T-helper 17 cell (primary cell): ENCODE measurements around the gene DCBLD1. TPM values are rescaled to one million over a fixed set of nuclear protein-coding genes. Genes with fewer than 3 reads are reported as not detected.

Experiments used
- ATAC-seq: fragments of 150-1000 bp; cut with Tn5 transposase; 2 replicates; pipeline ENCODE4 v1.10.0; 2021; ENCODE audit warnings: mild to moderate bottlenecking, moderate library complexity
- DNase-seq, 3 donors: peaks; one replicate each; pipeline versions ENCODE4 v3.0.0 to v3.0.0-alpha.2; 2020 to 2021
- H3K9me3 ChIP-seq: one replicate; pipeline ENCODE4 v1.7.0; 2013; ENCODE audit warnings: low read length, mild to moderate bottlenecking; ENCODE audit not compliant: control insufficient read depth, poor library complexity, severe bottlenecking
- H3K27ac Mint-ChIP-seq: one replicate; pipeline ENCODE4 v1.8.0; 2022; ENCODE audit warnings: mild to moderate bottlenecking, moderate library complexity, mixed read lengths
- H3K27me3 Mint-ChIP-seq: one replicate; pipeline ENCODE4 v1.8.0; 2022; ENCODE audit warnings: mixed read lengths
- H3K36me3 Mint-ChIP-seq: one replicate; pipeline ENCODE4 v1.8.0; 2022; ENCODE audit warnings: low read depth, mixed read lengths
- H3K4me1 Mint-ChIP-seq: one replicate; pipeline ENCODE4 v1.8.0; 2022; ENCODE audit warnings: mild to moderate bottlenecking, mixed read lengths
- H3K4me3 Mint-ChIP-seq: one replicate; pipeline ENCODE4 v1.8.0; 2022; ENCODE audit warnings: mild to moderate bottlenecking, moderate library complexity, mixed read lengths
- total RNA-seq, 4 donors: library from RNA in 2 of 4; stranded (reverse) in 2 of 4; gene quantifications; one replicate each; pipeline ENCODE4 v1.2.3 and lab custom pipeline; 2022 to 2026

The DCBLD1 gene
- total RNA-seq, 2 donors from 2014 or later, result 1.4 to 1.8 TPM

DNA sequence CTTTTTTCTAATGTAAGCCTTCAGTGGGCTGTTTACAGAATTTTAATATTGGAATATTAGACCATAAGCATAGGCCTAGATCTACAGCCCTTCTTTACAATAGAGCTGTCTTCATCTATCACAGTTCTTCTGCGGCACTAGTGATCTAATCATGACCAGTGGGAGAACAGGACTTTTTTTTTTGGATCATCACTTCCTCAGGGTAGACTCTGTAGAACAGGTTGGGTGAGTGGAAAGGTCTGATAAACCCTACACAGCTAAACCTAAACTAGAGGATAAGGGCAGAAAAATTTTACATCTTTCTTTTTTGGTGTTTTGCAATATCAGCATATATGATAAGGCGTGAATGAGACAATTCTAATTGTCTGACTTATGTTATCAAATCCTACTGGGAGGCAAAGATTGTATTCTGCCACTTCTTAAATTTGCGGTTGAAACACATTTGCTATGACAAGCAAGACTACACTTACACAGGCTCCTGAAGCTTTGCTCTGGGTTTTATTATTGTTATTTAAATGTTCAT lies 67.7 kb downstream of the DCBLD1 start:
- H3K27ac Mint-ChIP-seq, result peak overlapping the region; percentile 94
- no peaks in the 10 kb centered on the region for H3K27me3 Mint-ChIP-seq
- H3K4me3 Mint-ChIP-seq, result peak overlapping the region; percentile 28
- ATAC-seq, result no peak
- H3K36me3 Mint-ChIP-seq, result peaks cover 5% of the 10 kb centered on the region
- H3K4me1 Mint-ChIP-seq, result peaks cover 36% of the 10 kb centered on the region
- no peak for DNase-seq
- H3K9me3 ChIP-seq, result no peaks in the 10 kb centered on the region

DNA sequence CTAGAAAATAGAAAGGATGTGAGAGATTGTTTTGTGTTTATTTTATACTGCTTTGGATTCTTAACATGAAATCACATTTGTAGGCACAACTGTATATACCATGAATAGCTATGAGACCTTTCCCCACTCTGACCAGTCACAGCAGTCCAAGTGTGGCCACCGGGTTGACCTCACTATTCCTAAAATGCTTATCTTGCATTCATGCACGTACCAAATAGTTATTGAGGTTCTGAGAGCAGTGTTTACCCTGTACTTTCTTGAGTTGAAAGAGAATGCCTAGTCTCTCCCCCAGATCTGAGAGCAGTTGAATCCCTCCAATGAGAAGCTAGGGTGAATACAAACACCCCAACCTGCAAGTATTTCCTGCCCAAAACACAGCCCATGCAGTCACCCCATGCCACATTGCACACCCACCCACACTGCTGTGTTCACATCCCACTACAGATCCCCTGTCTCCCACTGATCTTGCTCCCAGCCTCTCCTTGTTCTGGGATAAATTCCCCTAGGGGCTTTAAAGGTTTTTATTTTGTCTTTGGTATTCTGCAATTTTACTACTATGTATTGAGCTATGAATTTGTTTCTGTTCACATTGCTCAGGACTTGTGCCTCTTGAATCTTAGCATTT lies 68.3 kb downstream of the DCBLD1 start:
- peaks cover 5% of the 10 kb centered on the region for H3K36me3 Mint-ChIP-seq
- H3K27me3 Mint-ChIP-seq, result no peaks in the 10 kb centered on the region
- H3K4me3 Mint-ChIP-seq, result no peak overlapping the region
- H3K27ac Mint-ChIP-seq, result peak overlapping the region; percentile 94
- H3K9me3 ChIP-seq, result no peaks in the 10 kb centered on the region
- peaks cover 36% of the 10 kb centered on the region for H3K4me1 Mint-ChIP-seq
- ATAC-seq (no peak), DNase-seq (no peak)

DNA sequence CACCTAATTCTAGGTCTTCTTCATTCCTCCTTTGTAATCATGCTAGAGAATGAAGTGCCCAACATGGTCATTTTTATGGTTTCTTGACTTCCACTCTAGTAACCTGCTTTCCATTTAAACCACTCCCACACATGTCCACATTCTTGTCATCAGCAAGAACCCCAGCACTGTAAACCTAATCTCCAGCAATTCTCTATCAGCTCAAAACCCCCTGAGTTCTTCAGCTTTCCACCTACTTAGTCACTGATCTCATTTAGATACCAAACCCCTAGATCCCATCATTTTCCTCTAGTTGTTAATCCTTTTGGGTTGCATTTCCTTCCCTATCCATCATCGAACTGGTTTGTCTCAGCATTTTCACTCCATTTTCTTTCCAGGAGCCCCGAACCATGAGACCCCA lies 70.1 kb downstream of the DCBLD1 start:
- Mint-ChIP-seq H3K27me3 (no peaks in the 10 kb centered on the region), H3K27ac (no peak overlapping the region), H3K4me1 (peaks cover 30% of the 10 kb centered on the region), H3K36me3 (no peaks in the 10 kb centered on the region), H3K4me3 (no peak overlapping the region)
- DNase-seq (no peak), ATAC-seq (no peak)
- H3K9me3 ChIP-seq, result no peaks in the 10 kb centered on the region

DNA sequence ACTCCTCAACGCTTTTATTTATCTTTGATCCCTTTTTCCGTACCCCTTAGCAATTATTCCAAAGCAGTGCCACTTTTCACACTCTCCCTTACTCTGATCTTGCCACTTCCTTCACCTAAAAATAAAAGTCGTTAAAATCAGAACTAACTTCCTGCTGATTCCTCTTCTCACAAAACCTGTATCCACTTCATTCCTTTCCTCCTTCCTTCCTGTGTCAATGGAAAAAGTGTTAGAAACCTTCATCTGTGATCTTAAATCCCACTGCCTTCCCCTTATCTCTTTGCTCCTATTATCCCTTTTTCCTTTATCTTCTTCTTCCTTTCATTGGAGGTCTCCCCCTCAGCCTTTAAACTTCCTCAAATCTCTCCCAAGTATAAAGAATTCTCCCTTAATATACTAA lies 70.7 kb downstream of the DCBLD1 start:
- peaks cover 29% of the 10 kb centered on the region for H3K4me1 Mint-ChIP-seq
- no peaks in the 10 kb centered on the region for H3K9me3 ChIP-seq
- DNase-seq, result no peak
- no peaks in the 10 kb centered on the region for H3K27me3 Mint-ChIP-seq
- no peak overlapping the region for H3K4me3 Mint-ChIP-seq
- H3K27ac Mint-ChIP-seq, result no peak overlapping the region
- ATAC-seq, result no peak
- H3K36me3 Mint-ChIP-seq, result no peaks in the 10 kb centered on the region

DNA sequence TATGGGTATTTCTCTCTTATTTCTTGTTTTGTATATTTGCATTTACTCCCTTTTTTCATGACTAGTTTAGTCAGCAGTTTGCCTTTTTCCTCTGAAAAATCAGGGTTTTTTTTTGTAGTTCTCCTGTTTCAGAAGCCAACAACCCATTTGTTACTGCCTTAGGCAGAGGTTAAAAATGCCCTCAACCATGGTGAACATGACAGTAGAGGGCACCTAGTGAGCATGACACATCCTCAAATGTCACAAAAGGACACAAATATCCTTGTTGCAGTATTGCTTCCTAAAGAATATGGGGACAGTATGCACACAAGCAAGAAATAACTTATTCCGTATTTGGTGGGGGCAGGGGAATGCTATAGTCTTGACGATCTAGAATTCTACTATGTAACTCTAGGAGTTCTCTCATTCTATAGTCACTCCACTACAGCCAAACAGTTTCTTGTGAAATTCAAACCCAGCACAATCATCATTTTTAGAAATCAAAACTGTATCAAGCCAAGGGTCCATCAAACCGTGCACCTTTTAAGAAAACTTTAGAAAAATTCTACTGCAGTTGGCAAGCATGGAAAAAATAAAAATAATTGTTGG lies 72.9 kb downstream of the DCBLD1 start:
- no peaks in the 10 kb centered on the region for H3K36me3 Mint-ChIP-seq
- H3K9me3 ChIP-seq, result no peaks in the 10 kb centered on the region
- H3K4me3 Mint-ChIP-seq, result no peak overlapping the region
- H3K27me3 Mint-ChIP-seq, result no peaks in the 10 kb centered on the region
- H3K27ac Mint-ChIP-seq, result no peak overlapping the region
- ATAC-seq (no peak), DNase-seq (no peak)
- H3K4me1 Mint-ChIP-seq, result peaks cover 10% of the 10 kb centered on the region

DNA sequence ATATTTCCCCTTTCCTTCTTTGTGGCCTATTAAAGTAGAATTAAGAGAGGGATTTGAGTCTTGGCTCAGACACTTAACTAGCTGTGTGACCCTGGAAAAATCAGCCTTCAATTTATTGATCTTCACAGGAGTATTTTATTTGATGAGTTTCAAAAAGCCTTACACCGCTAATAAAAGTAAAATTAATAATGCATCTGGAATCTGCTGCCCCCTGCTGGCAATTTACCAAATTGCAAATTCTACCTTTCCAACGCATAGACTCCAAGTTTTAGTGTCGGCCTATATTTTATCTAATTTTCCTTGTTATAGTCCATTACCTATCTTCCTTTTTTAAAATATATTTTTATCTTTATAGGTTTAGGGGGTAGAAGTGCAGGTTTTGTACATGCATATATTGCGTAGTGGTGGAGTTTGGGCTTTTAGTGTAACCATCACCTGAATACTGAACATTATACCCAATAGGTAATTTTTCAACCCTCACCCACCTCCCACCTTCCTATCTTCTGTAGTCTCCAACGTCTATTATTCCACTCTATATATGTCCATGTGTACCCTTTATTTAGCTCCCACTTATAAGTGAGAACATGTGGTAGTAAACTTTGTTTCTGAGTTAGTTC lies 73.5 kb downstream of the DCBLD1 start:
- DNase-seq (peak; percentile 25 to 55 (median 34)), ATAC-seq (peak; percentile 39)
- H3K4me1 Mint-ChIP-seq, result peaks cover 3% of the 10 kb centered on the region
- H3K27me3 Mint-ChIP-seq, result no peaks in the 10 kb centered on the region
- H3K36me3 Mint-ChIP-seq, result no peaks in the 10 kb centered on the region
- no peaks in the 10 kb centered on the region for H3K9me3 ChIP-seq
- no peak overlapping the region for H3K4me3 Mint-ChIP-seq
- H3K27ac Mint-ChIP-seq, result no peak overlapping the region

DNA sequence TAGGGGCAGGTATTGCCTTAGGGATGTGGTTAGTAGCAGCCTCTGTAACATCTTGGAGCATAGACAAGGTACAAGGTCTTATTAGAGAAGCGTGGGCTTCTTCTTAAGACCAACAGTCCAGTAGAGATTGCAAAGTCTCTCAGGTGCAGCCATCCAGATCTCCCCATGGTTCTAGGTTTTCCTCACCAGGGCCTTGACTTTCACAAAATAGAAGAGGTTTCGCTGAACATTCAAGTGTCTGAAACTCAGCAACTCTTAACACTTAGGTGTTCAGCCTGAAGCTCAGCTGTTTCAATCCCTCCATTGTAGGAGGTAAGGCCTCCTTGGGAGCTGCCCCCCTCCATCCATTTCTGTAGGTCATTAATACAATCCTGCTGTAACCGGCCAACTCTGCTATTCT lies 75.5 kb downstream of the DCBLD1 start:
- Mint-ChIP-seq H3K4me3 (no peak overlapping the region), H3K27me3 (no peaks in the 10 kb centered on the region), H3K27ac (no peak overlapping the region), H3K4me1 (peaks cover 2% of the 10 kb centered on the region), H3K36me3 (no peaks in the 10 kb centered on the region)
- ATAC-seq, result no peak
- DNase-seq, result no peak
- H3K9me3 ChIP-seq, result no peaks in the 10 kb centered on the region

DNA sequence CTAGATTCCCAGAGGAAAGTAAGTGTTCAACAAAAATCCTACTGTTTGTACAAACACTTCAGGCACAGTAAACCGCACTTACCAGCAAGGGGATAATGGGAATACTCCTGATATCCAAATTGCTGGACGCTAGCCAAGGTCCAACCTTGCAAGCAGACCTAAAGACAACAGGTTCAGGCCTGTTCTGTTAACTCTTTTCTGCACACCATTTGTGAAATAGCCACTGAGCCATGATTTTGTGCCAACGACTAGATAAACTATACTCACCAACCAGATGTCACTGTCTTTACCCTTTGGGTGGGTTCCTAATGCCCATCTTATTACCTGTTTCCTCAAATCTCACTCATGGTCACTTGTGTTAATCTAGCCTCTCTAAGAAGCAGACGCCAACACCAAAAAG lies 76.3 kb downstream of the DCBLD1 start:
- H3K4me3 Mint-ChIP-seq, result no peak overlapping the region
- no peaks in the 10 kb centered on the region for H3K36me3 Mint-ChIP-seq
- peaks cover 2% of the 10 kb centered on the region for H3K4me1 Mint-ChIP-seq
- no peaks in the 10 kb centered on the region for H3K27me3 Mint-ChIP-seq
- DNase-seq (no peak), ATAC-seq (no peak)
- H3K9me3 ChIP-seq, result no peaks in the 10 kb centered on the region
- no peak overlapping the region for H3K27ac Mint-ChIP-seq

DNA sequence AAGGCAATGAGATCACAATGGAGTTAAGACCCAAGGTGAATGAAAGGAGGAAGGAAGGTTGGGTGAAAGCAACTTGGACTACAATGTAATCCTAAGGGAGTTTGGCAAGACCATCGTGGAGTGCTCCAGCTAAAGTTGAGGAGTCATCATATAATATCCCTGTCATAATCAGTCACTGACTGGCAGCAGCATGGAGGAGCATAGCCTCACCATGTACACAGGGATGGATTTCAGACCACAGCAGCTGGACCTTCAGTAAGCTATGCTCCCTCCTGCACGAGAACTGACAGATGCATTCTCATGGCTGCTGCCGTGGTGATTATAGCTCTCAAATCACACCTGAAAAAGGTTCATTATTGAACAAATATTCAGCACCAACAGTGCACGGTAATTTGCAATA lies 76.8 kb downstream of the DCBLD1 start:
- Mint-ChIP-seq H3K4me1 (peaks cover 2% of the 10 kb centered on the region), H3K4me3 (no peak overlapping the region), H3K36me3 (no peaks in the 10 kb centered on the region), H3K27me3 (no peaks in the 10 kb centered on the region), H3K27ac (no peak overlapping the region)
- H3K9me3 ChIP-seq, result no peaks in the 10 kb centered on the region
- DNase-seq, result no peak
- no peak for ATAC-seq

DNA sequence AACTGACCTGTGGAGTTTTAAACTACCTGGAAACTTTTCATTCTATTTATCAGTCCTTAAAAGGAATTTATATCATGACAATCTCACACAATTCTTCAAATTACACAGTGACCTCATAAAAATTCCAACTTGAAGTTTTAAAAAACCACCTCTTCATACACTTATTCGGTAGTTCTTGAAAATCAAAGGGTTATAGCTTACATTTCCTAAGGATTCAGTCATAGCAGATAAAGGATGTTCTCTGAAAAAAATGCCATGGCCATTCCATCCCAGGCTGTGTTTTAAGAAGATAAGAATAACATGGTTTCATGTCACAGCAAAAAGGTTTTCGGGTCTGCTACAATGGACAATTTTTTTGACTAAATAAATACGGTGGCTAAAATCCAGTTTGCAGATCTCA lies 78.7 kb downstream of the DCBLD1 start:
- no peak for ATAC-seq
- H3K4me3 Mint-ChIP-seq, result no peak overlapping the region
- no peaks in the 10 kb centered on the region for H3K9me3 ChIP-seq
- peaks cover 2% of the 10 kb centered on the region for H3K4me1 Mint-ChIP-seq
- DNase-seq, result no peak
- no peaks in the 10 kb centered on the region for H3K36me3 Mint-ChIP-seq
- H3K27me3 Mint-ChIP-seq, result no peaks in the 10 kb centered on the region
- H3K27ac Mint-ChIP-seq, result no peak overlapping the region

DNA sequence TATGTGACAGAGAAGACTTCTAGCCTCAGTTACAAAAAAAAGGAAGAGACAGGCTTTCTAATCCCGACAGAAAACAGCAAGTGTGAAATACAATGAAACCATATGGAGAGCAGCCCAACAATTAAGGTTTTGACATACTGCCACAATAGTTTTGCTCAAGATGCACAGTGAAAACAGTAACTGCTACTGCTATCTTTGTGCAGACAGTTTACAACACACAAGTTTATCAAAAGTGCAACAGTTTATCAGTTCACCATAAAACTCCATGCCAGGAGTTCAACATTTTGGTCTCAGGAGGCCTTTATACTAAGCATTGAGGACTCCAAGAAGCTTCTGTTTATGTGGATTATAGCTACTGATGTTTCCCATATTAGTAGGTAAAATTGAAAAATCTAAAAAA lies 82.2 kb downstream of the DCBLD1 start:
- H3K27me3 Mint-ChIP-seq, result no peaks in the 10 kb centered on the region
- ATAC-seq (no peak), DNase-seq (no peak)
- H3K27ac Mint-ChIP-seq, result no peak overlapping the region
- H3K9me3 ChIP-seq, result no peaks in the 10 kb centered on the region
- peaks cover 4% of the 10 kb centered on the region for H3K36me3 Mint-ChIP-seq
- H3K4me3 Mint-ChIP-seq, result no peak overlapping the region
- no peaks in the 10 kb centered on the region for H3K4me1 Mint-ChIP-seq

DNA sequence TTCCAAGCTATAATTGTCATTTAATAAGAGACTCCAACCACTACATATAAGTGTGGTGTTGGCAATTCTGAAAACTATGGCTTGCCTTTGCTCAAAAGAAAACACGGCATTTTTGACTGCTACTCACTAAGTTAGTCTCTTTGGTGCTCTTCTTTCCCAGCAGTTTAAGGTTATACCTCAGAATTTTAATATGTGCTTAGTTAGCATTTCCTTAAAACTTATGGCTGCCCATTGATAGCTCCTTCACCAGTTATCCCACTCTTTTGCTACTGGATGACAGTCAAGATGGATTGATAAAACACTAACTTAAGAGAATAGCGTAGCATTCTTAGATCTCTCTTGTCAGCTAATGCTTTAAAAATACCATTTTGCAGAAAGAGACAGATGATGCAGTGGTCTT lies 85.8 kb downstream of the DCBLD1 start:
- H3K4me1 Mint-ChIP-seq, result peaks cover 14% of the 10 kb centered on the region
- no peak overlapping the region for H3K27ac Mint-ChIP-seq
- peaks cover 17% of the 10 kb centered on the region for H3K36me3 Mint-ChIP-seq
- H3K27me3 Mint-ChIP-seq, result no peaks in the 10 kb centered on the region
- no peaks in the 10 kb centered on the region for H3K9me3 ChIP-seq
- no peak for DNase-seq
- ATAC-seq, result no peak
- H3K4me3 Mint-ChIP-seq, result no peak overlapping the region

DNA sequence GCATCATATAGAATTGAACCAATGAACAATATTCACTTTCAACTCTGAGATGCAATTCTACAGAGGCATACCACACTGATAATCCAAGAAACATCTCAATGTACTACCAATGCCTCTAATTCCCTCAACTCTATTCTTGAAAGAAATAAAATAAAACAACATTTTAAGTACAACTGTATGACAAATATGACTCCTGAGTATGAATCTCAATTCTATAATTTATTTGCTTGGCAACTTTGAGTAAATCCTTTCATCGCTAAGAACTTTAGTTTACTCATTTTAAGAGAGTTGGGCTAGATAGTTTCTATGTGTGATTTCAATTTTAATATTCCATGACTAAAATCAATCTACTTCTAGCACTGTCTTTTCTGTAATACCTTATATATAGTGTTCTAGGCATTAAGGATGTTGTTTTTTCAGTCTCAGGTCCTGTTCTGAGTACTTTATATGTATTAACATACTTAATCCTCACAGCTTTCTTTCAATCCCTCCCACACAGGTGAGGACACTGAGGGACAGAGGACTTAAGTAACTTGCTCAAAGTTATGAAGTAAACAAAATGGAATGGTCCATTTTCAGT lies 86.4 kb downstream of the DCBLD1 start:
- Mint-ChIP-seq H3K27ac (no peak overlapping the region), H3K36me3 (peaks cover 17% of the 10 kb centered on the region)

More for the DNA sequence above, 86.4 kb downstream of the DCBLD1 start:
- no peak for ATAC-seq
- DNase-seq, result no peak
- Mint-ChIP-seq H3K27me3 (no peaks in the 10 kb centered on the region), H3K4me3 (no peak overlapping the region), H3K4me1 (peaks cover 14% of the 10 kb centered on the region)
- no peaks in the 10 kb centered on the region for H3K9me3 ChIP-seq
